Activated naive CD8-positive, alpha-beta T cell (primary cell): Measurements from ENCODE around the gene ZNF385B.

Experiments used
- H3K27ac Mint-ChIP-seq: one replicate; pipeline ENCODE4 v1.8.0; 2021; ENCODE audit warnings: mixed read lengths
- H3K27me3 Mint-ChIP-seq: one replicate; pipeline ENCODE4 v1.8.0; 2021; ENCODE audit warnings: mixed read lengths
- H3K36me3 Mint-ChIP-seq: one replicate; pipeline ENCODE4 v1.8.0; 2021; ENCODE audit warnings: mixed read lengths
- H3K4me1 Mint-ChIP-seq: one replicate; pipeline ENCODE4 v1.8.0; 2021; ENCODE audit warnings: low read depth, mixed read lengths
- H3K4me3 Mint-ChIP-seq: one replicate; pipeline ENCODE4 v1.8.0; 2021; ENCODE audit warnings: mild to moderate bottlenecking, mixed read lengths
- H3K9me3 Mint-ChIP-seq: one replicate; pipeline ENCODE4 v1.8.0; 2021; ENCODE audit warnings: low read depth, mixed read lengths

The ZNF385B gene

GRCh38 chr2:179604598-179604997 is 256.8 kb downstream of the ZNF385B start:
- Mint-ChIP-seq H3K4me1 (no peaks in the 10 kb centered on the region), H3K36me3 (no peaks in the 10 kb centered on the region), H3K4me3 (no peak overlapping the region), H3K9me3 (no peaks in the 10 kb centered on the region), H3K27me3 (no peaks in the 10 kb centered on the region), H3K27ac (no peak overlapping the region)

- Mint-ChIP-seq H3K27me3 (no peaks in the 10 kb centered on the region), H3K4me1 (no peaks in the 10 kb centered on the region), H3K9me3 (no peaks in the 10 kb centered on the region), H3K36me3 (no peaks in the 10 kb centered on the region), H3K27ac (no peak overlapping the region), H3K4me3 (no peak overlapping the region)
These were observed 259.0 kb downstream of the ZNF385B start for GRCh38 chr2:179602452-179602851.

- H3K4me1 Mint-ChIP-seq, result no peaks in the 10 kb centered on the region
- H3K4me3 Mint-ChIP-seq, result no peak overlapping the region
- no peaks in the 10 kb centered on the region for H3K9me3 Mint-ChIP-seq
- no peaks in the 10 kb centered on the region for H3K36me3 Mint-ChIP-seq
- no peak overlapping the region for H3K27ac Mint-ChIP-seq
- no peaks in the 10 kb centered on the region for H3K27me3 Mint-ChIP-seq
These were observed 265.4 kb downstream of the ZNF385B start for GRCh38 chr2:179596018-179596417.

GRCh38 chr2:179595284-179595683 is 266.1 kb downstream of the ZNF385B start:
- no peaks in the 10 kb centered on the region for H3K9me3 Mint-ChIP-seq
- no peaks in the 10 kb centered on the region for H3K27me3 Mint-ChIP-seq
- no peak overlapping the region for H3K4me3 Mint-ChIP-seq
- H3K27ac Mint-ChIP-seq, result no peak overlapping the region
- H3K4me1 Mint-ChIP-seq, result no peaks in the 10 kb centered on the region
- no peaks in the 10 kb centered on the region for H3K36me3 Mint-ChIP-seq

GRCh38 chr2:179594268-179595112 is 266.9 kb downstream of the ZNF385B start:
- no peaks in the 10 kb centered on the region for H3K9me3 Mint-ChIP-seq
- no peak overlapping the region for H3K4me3 Mint-ChIP-seq
- no peak overlapping the region for H3K27ac Mint-ChIP-seq
- H3K4me1 Mint-ChIP-seq, result no peaks in the 10 kb centered on the region
- no peaks in the 10 kb centered on the region for H3K36me3 Mint-ChIP-seq
- H3K27me3 Mint-ChIP-seq, result no peaks in the 10 kb centered on the region

- Mint-ChIP-seq H3K36me3 (no peaks in the 10 kb centered on the region), H3K4me1 (no peaks in the 10 kb centered on the region), H3K27me3 (no peaks in the 10 kb centered on the region), H3K27ac (no peak overlapping the region), H3K9me3 (no peaks in the 10 kb centered on the region), H3K4me3 (no peak overlapping the region)
These were observed 268.1 kb downstream of the ZNF385B start for GRCh38 chr2:179593323-179593722.

GRCh38 chr2:179592167-179592936 is 269.1 kb downstream of the ZNF385B start:
- Mint-ChIP-seq H3K36me3 (no peaks in the 10 kb centered on the region), H3K27ac (no peak overlapping the region), H3K4me3 (no peak overlapping the region), H3K27me3 (no peaks in the 10 kb centered on the region), H3K4me1 (no peaks in the 10 kb centered on the region), H3K9me3 (no peaks in the 10 kb centered on the region)

GRCh38 chr2:179591690-179592089 is 269.7 kb downstream of the ZNF385B start:
- no peaks in the 10 kb centered on the region for H3K9me3 Mint-ChIP-seq
- no peaks in the 10 kb centered on the region for H3K27me3 Mint-ChIP-seq
- H3K36me3 Mint-ChIP-seq, result no peaks in the 10 kb centered on the region
- H3K27ac Mint-ChIP-seq, result no peak overlapping the region
- no peaks in the 10 kb centered on the region for H3K4me1 Mint-ChIP-seq
- no peak overlapping the region for H3K4me3 Mint-ChIP-seq

- Mint-ChIP-seq H3K9me3 (no peaks in the 10 kb centered on the region), H3K4me3 (no peak overlapping the region), H3K27ac (no peak overlapping the region), H3K4me1 (no peaks in the 10 kb centered on the region), H3K36me3 (no peaks in the 10 kb centered on the region), H3K27me3 (no peaks in the 10 kb centered on the region)
These were observed 272.8 kb downstream of the ZNF385B start for GRCh38 chr2:179588486-179589145.

- no peaks in the 10 kb centered on the region for H3K27me3 Mint-ChIP-seq
- no peaks in the 10 kb centered on the region for H3K36me3 Mint-ChIP-seq
- no peaks in the 10 kb centered on the region for H3K4me1 Mint-ChIP-seq
- H3K9me3 Mint-ChIP-seq, result no peaks in the 10 kb centered on the region
- H3K27ac Mint-ChIP-seq, result no peak overlapping the region
- H3K4me3 Mint-ChIP-seq, result no peak overlapping the region
These were observed 276.7 kb downstream of the ZNF385B start for GRCh38 chr2:179584760-179585159.

GRCh38 chr2:179581605-179582004 is 279.8 kb downstream of the ZNF385B start:
- Mint-ChIP-seq H3K36me3 (no peaks in the 10 kb centered on the region), H3K4me3 (no peak overlapping the region), H3K27me3 (peaks cover 3% of the 10 kb centered on the region), H3K4me1 (no peaks in the 10 kb centered on the region), H3K27ac (no peak overlapping the region), H3K9me3 (no peaks in the 10 kb centered on the region)

- H3K36me3 Mint-ChIP-seq, result no peaks in the 10 kb centered on the region
- no peaks in the 10 kb centered on the region for H3K4me1 Mint-ChIP-seq
- peaks cover 3% of the 10 kb centered on the region for H3K27me3 Mint-ChIP-seq
- no peaks in the 10 kb centered on the region for H3K9me3 Mint-ChIP-seq
- no peak overlapping the region for H3K27ac Mint-ChIP-seq
- H3K4me3 Mint-ChIP-seq, result no peak overlapping the region
These were observed 280.9 kb downstream of the ZNF385B start for GRCh38 chr2:179580378-179581146.

- Mint-ChIP-seq H3K9me3 (no peaks in the 10 kb centered on the region), H3K27ac (no peak overlapping the region), H3K36me3 (no peaks in the 10 kb centered on the region), H3K27me3 (peaks cover 3% of the 10 kb centered on the region), H3K4me3 (no peak overlapping the region), H3K4me1 (no peaks in the 10 kb centered on the region)
These were observed 281.6 kb downstream of the ZNF385B start for GRCh38 chr2:179579800-179580199.

- H3K4me3 Mint-ChIP-seq, result no peak overlapping the region
- H3K4me1 Mint-ChIP-seq, result no peaks in the 10 kb centered on the region
- H3K27ac Mint-ChIP-seq, result no peak overlapping the region
- H3K27me3 Mint-ChIP-seq, result peaks cover 3% of the 10 kb centered on the region
- H3K36me3 Mint-ChIP-seq, result no peaks in the 10 kb centered on the region
- H3K9me3 Mint-ChIP-seq, result no peaks in the 10 kb centered on the region
These were observed 283.1 kb downstream of the ZNF385B start for GRCh38 chr2:179578171-179578916.
